HG03280 (cell line): ENCODE measurements around the gene CABCOCO1.

Experiments
- ATAC-seq: cut with Tn5 transposase; IDR thresholded peaks from one replicate; pipeline ENCODE4 v1.9.1; 2021; ENCODE audit warnings: mild to moderate bottlenecking, moderate library complexity; ENCODE audit not compliant: unreplicated experiment

Gene CABCOCO1

GRCh38 chr10:61752111-61753011, 89.6 kb downstream of the CABCOCO1 start:
- ATAC-seq = no peak

GRCh38 chr10:61753453-61753852, 90.7 kb downstream of the CABCOCO1 start:
- ATAC-seq = no peak

DNA sequence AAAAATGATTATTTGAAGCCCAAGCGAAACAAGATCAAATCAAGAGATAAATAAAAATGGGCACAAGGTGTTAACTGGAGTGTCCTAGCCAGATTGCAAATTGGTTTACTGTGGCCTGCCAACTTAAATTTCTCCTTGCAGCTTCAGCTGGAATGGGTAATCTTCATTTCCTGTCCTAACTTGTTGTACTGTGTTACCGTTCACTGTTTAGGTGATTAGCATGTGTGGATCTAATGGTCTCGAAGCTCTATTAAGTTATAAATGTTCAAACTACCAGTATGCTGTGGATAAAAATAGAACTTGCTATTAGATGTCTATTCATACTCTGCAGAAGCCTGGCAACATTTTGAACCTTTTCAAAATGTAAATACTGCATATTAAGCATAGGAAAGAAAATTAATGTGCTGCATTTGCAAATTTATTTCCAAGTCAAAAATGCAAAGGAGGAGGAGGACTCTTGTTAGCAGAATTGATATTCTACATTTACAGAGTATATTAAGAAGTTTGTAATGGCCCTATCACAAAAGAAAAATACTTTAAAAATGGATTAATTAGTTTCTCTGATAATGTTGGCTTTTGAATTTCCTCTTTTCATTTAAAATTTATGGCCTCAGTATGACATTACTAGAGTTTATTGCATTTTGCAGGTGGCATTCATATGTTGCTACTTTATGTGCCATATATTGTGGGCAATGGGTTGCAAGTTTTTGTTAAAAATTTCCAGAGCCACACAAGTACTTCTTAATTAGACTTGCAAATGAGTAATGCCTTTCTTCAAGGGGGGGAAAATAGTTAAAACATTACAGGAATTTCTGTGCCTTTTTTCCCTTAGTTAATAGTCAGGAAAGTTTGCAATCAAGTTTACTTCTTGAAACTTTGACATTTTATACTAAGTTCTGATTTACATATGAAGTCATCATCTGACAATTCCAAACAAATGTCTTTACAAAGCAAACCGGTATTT, 92.1 kb downstream of the CABCOCO1 start:
- no peak for ATAC-seq

DNA sequence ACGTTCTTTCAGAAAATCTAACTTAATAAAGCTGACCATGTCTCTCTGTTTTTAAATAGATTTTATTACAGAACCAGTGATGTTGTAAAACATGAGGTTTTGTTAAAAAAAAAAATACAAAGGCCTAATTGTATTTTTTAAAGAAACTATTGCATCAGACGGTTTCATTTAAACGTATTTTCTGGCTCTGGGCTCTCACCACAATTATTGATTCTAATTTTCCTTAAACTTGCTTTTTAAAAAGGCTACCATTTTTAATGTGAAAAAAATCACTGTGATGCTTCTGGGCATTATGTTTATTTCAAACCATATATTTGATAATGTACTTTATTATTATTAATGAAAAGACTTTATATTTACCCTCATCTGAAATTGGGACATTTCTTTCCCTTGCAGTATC, 94.3 kb downstream of the CABCOCO1 start:
- no peak for ATAC-seq

DNA sequence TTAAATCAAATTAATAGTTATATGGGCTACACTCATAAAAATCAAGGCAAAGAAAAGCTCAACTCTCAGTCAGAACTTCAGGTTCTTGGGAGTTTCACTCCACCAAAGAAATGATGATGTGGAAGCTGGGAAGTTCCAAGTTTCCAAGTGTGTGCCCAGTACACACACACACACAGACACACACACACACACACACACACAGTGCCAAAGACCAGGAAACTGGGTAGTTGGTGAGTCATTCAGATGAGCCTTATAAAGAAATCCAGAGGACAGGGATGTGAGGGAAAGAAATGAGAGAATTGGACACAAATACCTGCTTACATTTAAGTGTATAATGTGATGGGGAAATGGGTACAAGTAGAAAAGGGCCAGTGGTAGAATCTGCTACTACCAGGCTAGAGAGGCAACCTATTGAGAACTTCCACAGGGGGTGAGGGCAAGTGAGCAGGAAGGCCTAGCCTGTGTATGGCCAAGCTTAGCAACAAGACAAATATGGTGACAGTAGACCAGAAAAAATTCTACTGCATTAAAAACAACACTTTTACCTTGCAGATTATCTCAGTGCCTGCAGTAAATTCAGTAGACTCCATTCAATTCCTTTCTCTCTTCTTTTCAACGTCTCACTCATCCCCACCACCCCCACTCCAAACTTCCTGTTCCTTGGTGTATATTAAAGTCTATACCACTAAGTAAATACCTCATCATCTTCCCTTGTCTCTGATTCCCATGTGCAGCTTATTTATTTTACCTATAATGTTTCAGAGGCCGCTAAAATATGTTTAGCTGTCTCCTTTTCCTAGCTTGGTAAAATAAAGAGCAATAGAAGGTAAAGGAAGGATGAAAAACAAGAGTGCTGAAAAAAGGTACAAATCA, 95.0 kb downstream of the CABCOCO1 start:
- no peak for ATAC-seq

DNA sequence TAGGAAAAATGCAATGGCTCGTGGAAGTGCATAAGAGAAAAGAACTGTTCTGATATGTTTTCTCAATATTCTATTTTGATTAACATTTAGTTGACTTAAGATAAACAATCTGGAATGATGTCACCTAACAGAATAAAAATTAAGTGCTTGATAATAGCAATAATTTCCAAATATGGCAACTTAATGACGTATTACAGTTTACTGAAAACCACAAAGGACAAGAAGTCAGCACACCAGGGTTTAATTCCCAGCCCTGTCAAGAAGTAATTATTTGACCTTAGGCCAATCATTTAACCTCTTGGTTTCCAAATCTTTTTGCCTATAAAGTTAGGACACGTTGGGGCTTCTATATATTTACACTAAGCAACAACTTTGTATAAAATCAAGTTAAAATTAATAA, 95.7 kb downstream of the CABCOCO1 start:
- no peak for ATAC-seq

DNA sequence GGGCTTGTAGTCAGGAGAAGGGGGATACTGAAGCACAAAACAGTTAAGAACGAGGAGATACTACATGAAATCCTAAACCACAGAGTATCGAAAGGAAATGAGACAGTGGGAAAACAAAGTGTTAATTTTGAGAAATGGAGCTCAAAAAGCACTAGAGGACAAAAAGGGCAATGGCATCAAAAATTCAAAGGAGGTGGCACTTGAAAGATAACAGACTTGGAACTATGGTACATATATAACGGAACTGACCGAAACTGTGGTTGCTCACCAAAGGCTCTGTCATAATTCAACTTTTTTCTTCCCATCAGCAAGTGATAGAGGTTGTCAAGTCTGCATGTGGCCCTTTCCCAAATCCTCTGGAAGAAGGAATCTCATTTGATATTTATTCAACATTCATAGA, 97.0 kb downstream of the CABCOCO1 start:
- no peak for ATAC-seq

DNA sequence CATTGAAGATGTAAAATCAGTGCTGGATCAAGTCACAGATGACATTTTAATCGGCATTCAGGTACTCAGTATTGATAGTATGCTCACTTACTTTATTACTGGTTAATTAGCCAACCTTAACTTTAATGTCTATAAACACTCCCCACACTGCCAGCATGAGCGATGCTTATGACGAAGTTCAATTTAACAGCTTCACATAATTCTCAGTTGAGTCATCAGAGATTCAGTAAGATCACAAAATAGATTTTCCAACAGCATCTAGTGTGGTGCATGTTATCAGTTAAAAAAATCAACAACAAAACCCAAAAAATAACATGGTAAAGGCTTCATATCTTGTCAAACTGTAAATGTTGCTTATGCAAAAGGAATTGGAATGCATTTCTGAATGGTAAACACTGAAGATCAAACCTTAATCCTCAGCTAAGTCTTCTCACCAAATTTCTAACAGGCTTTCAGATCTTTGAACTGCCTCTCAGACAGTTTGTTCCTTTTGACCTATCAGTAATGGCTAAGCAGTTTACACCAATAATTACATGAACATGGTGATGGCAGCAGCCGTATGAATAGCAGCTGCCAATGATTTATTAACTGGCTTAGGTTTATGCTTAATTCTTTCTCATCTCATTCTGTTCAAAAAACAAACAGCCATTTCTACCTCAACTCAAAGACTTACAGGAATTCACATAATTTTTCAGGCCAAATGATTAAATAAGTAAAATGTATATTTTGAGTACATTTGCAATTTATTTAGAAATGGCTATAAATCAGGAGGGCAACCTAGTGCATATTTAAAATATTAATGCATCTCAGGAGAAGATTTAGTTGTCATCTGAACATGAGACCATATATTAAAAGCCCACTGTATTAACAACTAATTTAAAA, 98.5 kb downstream of the CABCOCO1 start:
- no peak for ATAC-seq

GRCh38 chr10:61761825-61762217, 99.1 kb downstream of the CABCOCO1 start:
- ATAC-seq = no peak

- ATAC-seq = no peak
Measured at GRCh38 chr10:61763778-61764177, 101.0 kb downstream of the CABCOCO1 start.

- ATAC-seq = no peak
Measured at GRCh38 chr10:61764486-61764885, 101.8 kb downstream of the CABCOCO1 start.

- ATAC-seq = no peak
Measured at GRCh38 chr10:61765176-61766087, 102.7 kb downstream of the CABCOCO1 start.

- no peak for ATAC-seq
Measured at GRCh38 chr10:61766927-61767326, 104.2 kb downstream of the CABCOCO1 start.

DNA sequence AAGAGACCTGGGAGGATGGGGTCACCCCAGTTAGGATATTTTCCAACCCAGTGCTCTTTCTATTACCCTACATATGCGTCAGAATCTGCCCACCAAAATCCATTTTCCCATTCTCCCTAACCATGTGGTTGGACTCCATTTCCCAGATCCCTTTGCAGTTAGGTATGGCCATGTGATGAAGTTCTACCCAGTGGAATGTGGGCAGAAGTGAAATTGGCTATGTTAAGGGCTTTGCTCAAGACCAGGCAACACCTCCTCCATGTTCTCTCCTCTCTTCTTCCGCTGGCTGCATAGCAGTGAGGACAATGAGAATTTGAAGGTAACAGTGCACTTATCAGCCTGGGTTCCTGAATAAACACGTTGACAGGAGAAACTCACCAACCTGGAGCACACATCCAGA, 111.3 kb downstream of the CABCOCO1 start:
- no peak for ATAC-seq

DNA sequence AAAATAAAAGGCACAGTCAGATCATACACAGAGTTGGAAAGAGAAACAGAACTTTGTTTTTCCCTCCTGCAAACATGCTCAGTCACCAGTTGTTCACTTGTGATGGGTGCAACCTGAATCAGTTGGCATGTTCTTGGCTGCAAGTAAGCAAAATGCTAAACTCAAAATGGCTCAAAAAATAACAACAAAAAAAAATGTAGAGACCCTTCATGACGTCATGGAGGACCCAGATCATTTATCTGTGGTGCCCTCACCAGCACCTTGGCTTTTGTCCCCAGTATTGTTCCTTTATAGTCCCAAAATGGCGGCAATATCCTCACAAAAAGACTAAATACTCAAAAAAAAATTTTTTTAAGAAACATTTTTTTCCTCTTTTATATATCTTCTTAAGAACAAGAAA, 112.4 kb downstream of the CABCOCO1 start:
- ATAC-seq = no peak

- no peak for ATAC-seq
Measured at GRCh38 chr10:61776615-61777266, 114.0 kb downstream of the CABCOCO1 start.

DNA sequence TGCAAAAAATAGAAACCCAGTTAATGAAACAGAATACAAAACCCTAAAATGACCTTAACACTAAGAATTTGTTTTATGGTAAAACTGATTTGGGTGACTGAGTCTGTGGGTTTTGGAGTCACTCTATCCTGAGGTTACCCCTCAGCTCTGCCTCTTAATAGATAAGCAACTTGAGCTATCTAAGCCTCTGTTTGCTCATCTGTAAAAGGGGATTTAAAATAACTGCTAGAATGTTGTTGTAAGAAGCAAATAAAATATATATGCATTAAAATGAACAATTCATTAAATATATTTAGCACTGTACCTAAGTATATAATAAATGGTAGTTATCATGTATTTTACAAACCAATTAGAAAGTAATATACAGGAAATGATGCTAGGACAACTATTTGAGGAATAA, 115.4 kb downstream of the CABCOCO1 start:
- no peak for ATAC-seq

DNA sequence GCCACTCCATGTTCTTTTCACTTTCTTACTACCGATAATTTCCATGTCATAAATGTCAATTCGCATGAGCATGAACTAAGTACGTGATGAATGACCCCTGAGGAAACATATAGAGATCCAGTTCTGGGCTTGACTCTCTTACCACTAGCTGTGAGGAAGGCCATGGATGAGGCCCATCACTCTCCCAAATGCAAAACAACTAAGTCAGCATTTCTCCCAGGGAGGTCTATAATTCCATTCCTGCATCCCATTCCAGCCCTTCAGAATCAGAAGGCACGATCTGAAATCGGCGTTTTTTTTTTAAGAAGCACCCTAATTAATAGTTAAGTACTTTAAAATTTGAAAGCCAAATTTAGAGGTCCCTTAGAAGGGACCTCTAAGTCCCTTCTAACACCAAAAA, 116.5 kb downstream of the CABCOCO1 start:
- ATAC-seq = no peak
